C1 segment of cervical spinal cord (tissue), 14 donors: Measurements from ENCODE around the gene DNMT3A.
A peak's percentile ranks its signal among the peaks of the same experiment; 100 is the strongest.
"Not testable (repeated sequence)": the region's sequence is repeated elsewhere in the genome, so short reads cannot be mapped to it uniquely, and the experiment has no call there.

Source experiments
- DNase-seq, 14 donors: peaks; one replicate each; lab custom pipeline; 2025; lab: John Stamatoyannopoulos, UW

The DNMT3A gene

GRCh38 chr2:25215948-25216679 lies 125.6 kb downstream of the DNMT3A start:
- DNase-seq: peak in 10 of 14 donors; percentile 8 to 77 (median 31)

- DNase-seq: no peak
Observed at GRCh38 chr2:25215232-25215631, 126.5 kb downstream of the DNMT3A start.

DNA sequence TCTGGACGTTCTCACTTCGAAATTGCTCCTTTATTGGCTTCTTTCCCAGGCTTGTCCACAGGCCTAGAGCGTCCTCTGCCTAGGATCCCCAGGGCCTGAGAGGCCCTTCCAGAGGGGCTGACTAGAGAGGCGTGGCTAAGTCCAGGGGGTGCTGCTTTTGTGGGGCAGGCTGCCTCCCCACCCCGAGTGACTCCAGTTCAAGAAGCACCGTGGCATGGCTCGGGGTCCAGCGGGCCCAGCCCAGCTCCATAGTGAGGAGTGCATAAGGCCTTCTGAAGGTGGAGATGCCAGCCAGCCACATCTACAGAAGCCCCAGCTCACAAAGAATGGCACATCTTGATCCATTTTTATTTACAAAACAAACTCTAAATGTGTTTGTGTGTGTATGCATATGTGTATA lies 128.5 kb downstream of the DNMT3A start:
- no peak for DNase-seq

DNA sequence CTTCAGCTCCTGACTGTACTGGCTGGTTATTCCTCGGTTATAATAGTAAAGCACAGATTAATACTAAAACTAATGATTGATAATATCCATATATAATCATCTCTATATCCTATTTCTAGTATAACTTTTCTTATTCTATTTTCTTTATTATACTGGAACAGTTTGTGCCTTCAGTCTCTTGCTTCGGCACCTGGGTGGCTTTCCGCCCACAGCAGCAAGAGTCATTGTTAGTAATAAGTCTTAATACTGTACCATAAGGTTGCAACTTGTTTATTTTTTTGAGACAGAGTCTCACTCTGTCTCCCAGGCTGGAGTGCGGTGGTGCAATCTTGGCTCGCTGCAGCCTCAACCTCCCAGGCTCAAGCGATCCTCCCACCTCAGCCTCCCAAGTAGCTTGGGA lies 130.8 kb downstream of the DNMT3A start:
- not testable (repeated sequence) for DNase-seq

GRCh38 chr2:25207078-25207545 lies 134.6 kb downstream of the DNMT3A start:
- no peak for DNase-seq

DNA sequence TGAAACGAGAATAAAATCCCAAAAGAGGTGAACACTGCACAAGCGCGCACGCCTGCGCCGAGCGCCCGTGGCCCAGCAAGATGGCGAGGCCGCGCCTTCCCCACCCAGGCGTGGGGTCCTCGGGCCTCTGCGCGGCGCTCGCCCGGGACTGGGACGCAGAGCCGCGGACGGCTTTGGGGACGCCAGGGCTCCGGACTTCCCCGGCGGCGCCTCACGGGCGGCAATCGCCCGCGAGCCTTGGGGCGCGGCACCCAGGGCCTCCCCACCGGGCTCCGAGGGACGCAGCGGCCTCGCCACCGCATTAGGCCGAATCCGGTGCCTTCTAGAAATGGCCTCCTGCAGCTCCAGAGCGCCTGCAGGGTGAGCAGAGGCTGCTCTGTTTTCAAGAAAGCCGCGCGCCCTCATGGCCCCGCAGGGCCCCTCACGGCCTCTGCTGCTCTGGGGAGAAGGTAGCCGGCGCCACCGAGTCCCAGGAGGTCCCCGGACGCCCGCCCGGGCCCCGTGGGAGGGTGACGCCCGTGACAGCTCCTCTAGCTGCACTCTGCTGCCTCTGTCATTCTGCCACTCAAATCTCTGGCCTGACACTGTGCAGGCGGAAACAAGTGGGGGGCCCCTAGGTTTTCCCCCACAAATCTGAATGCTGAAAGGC lies 137.4 kb downstream of the DNMT3A start:
- peak in 1 of 14 donors; percentile 36 for DNase-seq

DNA sequence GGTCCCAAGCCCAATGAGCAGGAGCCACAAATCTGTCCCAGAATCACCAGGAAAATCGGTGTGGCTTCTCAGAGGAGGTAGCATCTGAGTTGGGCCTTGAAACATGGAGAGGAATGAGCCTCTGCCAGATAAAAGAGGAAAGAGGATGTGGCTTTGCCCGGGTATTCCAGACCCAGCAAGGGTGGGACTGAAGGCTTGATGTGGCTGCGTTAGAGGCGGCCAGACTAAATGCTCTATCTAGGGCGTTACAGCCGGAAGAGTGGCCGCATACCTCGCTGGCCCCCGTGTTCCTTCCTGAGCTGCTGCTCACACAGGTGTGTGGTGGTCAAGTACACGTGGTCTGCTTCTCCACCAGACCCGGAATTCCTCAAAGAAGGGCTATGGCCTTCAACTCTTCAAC lies 139.4 kb downstream of the DNMT3A start:
- no peak for DNase-seq

DNA sequence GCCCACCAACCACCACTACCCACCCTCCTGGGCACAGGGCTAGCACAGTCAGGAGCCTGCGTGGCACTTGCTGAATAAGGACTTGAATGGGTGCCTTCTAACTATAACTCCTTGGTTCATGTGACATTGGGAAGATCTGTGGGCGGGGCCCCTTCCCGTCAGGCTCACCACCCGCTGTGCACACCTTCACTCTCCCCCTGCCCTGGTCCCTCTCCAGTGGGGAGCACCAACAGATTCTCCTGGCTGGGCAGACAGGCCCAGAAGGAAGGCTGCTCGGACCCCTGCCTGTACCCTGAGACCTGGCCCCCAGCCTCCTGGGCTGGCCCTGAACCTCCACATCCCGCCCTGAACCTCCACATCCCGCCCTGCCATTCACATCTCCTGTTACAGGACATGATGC lies 139.9 kb downstream of the DNMT3A start:
- DNase-seq: no peak

- DNase-seq: no peak
Observed at GRCh38 chr2:25201265-25201664, 140.5 kb downstream of the DNMT3A start.

GRCh38 chr2:25198576-25198975 lies 143.1 kb downstream of the DNMT3A start:
- no peak for DNase-seq

- no peak for DNase-seq
Observed at GRCh38 chr2:25198209-25198525, 143.6 kb downstream of the DNMT3A start.

DNA sequence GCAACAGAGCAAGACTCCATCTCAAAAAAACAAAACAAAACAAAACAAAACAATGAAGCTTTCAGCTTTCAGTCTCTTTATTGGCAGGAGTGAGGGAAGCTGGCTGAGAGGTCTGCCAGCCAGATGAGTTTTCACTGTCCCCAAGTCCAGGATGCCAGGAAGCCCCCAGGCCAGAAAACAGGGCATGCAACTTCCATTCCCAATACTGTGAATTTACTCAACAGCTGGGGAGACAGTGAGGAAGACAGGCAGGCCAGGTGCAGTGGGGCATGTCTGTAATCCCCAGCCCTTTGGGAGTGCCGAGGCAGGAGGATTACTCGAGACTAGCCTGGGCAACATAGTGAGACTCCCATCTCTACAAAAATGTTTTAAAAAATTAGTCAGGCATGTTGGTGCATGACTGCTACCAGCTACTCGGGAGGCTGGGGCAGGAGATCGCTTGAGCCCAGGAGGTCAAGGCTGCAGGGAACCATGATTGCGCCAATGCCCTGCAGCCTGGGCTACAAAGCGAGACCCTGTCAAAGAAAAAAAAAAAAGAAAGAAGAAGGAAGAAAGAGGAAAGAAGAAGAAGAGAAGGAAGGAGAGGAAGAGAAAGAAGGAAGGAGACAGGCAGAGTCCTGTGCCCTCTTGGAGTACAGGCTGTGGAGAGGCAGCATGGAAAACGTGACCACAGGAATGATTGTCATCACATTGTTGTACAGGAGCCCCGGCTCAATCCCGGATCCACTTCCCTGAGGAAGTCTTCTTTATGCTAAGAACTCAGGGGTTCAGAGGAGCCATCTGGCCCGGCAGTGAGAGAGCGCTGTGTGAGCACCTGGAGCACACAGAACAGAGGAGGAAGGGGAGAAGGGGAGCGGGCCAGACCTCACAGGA lies 144.2 kb downstream of the DNMT3A start:
- DNase-seq: no peak

DNA sequence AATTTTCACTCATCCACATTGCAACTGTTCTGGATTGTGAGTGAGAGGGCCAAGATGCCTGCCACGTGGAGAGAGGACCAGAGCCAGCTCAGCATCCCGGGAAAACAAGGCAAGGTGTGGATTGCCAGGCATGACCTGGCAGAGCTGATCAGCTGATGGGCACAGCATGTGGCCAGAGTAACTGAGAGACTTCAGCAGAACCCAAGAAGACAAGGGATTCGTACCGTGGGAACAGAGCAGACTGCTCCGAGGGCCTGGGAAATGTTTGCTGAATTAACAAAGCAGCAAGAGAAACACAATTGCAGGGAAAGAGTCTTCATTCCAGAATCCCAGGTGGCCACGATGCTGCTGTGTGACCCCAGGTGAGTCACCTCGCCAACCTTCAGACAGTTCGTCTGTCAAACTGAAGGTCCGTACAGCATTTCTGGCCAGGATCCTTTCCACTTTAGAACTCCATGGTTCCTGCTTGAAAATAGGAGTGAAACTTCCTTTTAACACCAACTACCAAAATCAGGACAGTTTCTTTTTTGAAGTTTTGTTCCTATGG lies 147.1 kb downstream of the DNMT3A start:
- DNase-seq: no peak

DNA sequence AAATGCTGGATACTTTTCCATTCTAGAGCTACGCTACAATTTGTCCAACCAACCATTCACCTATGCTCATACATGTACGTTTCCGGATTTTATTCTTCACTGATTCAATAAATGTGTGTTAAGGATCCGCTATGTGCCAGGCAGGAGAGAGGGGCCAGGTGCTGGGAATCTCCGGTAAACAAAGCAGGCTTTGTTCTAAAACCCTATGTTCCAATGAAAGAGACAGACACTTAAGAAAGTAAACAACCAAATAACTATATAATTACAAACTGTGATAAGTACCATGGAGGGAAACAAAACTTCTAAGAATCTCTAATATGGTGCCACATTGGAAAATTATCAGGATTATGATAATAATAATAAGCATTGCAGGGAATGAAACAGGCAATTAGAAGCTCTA lies 151.2 kb downstream of the DNMT3A start:
- DNase-seq: no peak

- no peak for DNase-seq
Observed at GRCh38 chr2:25188405-25188804, 153.3 kb downstream of the DNMT3A start.

GRCh38 chr2:25187729-25188350 lies 153.9 kb downstream of the DNMT3A start:
- no peak for DNase-seq

- no peak for DNase-seq
Observed at GRCh38 chr2:25184254-25184653, 157.5 kb downstream of the DNMT3A start.

- no peak for DNase-seq
Observed at GRCh38 chr2:25178976-25179375, 162.7 kb downstream of the DNMT3A start.
